ENCODE results near the gene EPHA2.

Gene EPHA2

GRCh38 chr1:16151196-16151994, 4.5 kb downstream of the EPHA2 start:
- DNase-seq (ENCODE audit: low read depth in 4 of 4, low spot score in 1 of 4), result no peak

DNA sequence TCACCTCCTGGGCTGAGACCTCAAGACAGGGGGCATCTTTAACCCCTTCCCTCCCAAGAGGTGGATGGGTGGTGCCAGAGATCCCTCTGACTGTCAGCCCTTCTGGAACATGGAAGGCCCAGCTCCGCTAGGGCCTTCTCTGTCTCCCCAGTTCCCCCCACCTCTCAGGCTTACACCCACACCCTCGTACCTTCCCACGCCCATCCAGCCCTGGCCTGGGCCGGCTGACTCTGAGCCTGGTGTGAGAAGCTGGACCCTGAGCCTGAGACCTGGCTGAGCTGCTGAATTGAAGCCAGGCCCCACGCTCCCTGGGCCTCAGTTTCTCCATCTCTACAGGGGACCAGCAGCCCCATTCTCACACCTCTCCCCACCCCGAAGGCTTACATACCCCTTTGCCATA, 5.4 kb downstream of the EPHA2 start:
- no peak for DNase-seq (ENCODE audit: low read depth in 4 of 4, low spot score in 1 of 4)

DNA sequence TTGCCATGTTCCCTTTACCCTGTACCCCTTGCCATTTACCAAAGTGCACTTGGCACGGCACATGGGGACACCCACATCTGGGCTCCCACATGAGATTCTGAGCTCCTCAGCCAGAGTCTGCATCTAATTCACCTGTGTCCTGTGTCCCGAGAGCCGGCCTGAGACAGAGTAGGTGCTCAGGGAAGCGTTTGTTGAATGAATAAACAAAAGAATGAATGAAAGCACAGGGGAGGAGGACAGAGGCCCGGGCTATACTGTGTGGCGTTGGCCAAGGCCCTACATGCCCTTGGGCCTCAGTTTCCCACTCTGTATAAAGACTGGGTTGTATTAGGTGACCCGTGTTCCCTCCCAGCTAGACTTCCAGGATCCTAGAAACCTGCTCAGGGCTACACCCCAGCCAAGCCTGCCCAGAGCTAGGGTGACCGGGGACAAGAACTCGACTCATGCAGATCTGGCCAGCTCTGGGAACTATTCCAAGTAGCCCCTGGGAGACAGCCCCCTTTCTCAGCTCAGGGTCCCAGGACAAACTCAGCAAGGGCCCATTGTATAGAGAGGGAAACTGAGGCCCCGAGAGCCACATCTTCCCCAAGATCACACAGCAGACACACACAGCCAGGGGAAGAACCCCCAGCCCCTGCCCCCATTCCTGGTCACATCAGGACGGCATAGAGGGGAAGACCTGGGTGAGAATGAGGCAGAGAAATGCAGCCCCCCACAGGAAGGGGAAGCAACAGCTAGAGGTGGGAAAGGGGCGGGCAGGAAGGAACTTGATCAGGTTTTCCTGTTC, 6.0 kb downstream of the EPHA2 start:
- DNase-seq (ENCODE audit: low read depth in 4 of 4, low spot score in 1 of 4), result no peak

- DNase-seq (ENCODE audit: low read depth in 4 of 4, low spot score in 1 of 4), result no peak
Measured at GRCh38 chr1:16149146-16149545, 6.7 kb downstream of the EPHA2 start.

GRCh38 chr1:16148329-16149092, 7.4 kb downstream of the EPHA2 start:
- no peak for DNase-seq (ENCODE audit: low read depth in 4 of 4, low spot score in 1 of 4)

GRCh38 chr1:16147156-16147926, 8.5 kb downstream of the EPHA2 start:
- no peak for DNase-seq (ENCODE audit: low read depth in 4 of 4, low spot score in 1 of 4)

DNA sequence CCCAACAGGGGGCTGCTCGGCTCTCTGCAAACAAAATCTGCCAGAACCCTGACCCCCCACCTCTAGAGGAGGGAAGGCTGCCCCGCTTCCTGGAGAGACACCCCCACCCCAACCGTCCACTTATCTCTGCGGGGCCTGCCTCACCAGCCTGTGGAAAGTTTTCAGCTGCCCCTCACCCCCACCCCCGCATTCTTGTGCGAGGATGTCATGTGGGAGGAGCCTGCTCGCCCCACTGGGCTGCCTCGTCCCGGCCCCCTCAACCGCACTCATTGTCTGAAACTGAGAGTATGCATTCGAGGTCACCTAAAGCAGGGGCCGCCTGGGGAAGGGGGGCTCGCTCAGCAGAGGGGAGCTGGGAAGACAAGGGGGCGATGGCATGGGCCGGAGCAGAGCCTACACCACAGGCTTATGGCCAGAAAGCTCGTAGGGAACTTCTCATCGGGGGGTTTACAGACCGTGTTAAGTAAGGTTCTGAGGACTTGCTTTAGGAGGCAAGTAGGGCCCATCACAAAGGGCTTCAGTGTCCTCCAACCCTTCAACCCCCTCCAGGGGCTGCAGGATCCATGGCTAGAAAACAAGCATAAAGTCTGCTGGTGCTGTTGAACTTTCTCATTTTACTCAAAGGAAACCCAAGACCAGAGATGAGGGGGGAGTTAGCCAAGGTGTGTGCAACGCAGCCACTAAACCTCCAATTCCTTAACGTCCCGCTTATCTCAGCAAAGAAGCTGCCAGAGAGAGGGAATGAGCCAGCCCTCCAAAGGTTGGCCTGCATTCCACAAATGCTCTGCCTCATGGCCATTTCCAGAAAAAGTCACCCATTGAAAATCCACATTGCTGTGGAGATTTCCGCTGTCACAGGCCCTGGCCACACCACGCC, 9.4 kb downstream of the EPHA2 start:
- no peak for DNase-seq (ENCODE audit: low read depth in 4 of 4, low spot score in 1 of 4)

DNA sequence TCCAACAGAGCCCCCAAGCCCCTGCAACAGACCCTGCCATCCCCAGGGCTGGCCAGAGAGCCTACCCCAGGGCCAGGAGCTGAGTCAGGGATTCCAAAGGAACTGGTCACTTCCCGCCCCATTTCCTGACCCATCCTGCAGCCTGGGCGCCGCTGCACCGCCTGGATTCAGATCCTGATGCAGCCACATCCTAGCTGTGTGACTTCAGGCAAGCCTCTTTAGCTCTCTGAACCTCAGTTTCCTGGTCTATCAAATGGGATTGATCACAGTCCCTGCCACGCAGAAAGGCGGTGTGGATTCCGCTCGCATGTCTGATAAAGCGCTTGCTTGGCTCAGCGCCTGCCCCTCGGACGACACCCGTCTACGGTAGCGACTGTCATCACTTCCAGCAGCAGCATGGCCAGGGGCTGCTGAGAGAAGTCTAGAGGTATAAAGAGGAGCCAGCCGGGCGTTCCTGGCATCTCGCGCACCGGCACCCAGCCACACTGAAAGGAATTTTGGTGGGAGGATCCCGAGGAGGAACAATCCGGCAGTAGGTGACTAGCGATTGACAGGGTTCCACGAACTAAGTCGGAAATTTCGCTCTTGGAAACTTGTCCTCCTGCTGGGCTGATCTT, 10.1 kb downstream of the EPHA2 start:
- no peak for DNase-seq (ENCODE audit: low read depth in 4 of 4, low spot score in 1 of 4)

DNA sequence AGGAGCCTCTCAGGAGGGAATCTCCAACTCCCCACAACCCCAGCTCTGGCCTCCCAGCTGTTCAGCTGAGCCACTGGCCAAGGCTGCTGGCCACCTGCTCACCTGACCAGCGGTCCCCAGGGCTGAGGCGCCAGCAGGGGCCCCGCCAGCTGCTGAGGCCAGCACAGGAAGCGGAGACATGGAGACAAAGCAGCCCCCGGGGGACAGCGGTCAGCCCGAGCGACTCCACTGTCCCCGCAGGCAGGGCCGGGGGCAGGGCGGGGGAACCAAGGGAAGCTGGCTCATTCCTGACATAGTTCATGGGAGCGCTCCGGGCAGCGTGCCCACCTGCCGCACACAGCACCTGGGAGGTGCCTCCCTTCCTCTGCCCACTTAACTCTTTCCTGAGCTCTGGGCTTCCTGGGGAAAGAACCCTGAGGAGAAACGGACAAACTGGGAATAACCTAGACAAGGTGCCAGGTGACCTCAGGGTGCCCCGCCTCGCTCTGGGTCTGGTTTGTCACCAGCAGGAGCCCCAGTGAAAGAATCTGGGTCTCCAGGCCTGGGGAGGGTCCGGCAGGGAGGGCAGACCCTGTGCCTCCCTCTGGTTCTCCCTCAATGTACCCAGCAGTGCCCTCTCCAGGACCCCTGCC, 10.7 kb downstream of the EPHA2 start:
- no peak for DNase-seq (ENCODE audit: low read depth in 4 of 4, low spot score in 1 of 4)

GRCh38 chr1:16144325-16145029, 11.4 kb downstream of the EPHA2 start:
- no peak for DNase-seq (ENCODE audit: low read depth in 4 of 4, low spot score in 1 of 4)

- no peak for DNase-seq (ENCODE audit: low read depth in 4 of 4, low spot score in 1 of 4)
Measured at GRCh38 chr1:16143566-16144324, 12.1 kb downstream of the EPHA2 start.

DNA sequence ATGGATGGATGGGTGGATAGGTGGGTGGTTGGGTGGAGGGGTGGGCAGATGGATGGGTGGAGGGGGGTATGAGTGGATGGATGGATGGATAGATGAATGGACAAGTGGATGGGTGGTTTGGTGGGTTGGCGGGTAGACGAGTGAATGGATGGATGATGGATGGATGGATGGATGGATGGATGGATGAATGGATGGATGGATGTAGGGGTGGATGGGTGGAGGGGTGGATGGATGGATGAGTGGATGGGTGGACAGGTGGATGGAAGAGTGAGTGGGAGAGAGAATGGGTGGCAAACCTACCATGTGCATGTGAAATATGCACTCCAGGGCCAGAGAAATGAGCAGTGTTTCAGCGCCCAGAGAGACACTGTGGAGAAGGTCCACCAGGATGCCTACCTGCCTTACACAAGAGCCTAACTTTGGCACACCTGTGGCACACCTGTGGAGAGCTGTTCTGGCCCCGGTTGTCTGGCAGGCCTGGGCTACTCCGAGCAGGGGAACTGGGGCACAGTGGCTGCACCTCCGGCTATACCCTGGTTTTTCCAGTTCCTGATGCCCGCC, 12.8 kb downstream of the EPHA2 start:
- DNase-seq (ENCODE audit: low read depth in 4 of 4, low spot score in 1 of 4), result no peak

DNA sequence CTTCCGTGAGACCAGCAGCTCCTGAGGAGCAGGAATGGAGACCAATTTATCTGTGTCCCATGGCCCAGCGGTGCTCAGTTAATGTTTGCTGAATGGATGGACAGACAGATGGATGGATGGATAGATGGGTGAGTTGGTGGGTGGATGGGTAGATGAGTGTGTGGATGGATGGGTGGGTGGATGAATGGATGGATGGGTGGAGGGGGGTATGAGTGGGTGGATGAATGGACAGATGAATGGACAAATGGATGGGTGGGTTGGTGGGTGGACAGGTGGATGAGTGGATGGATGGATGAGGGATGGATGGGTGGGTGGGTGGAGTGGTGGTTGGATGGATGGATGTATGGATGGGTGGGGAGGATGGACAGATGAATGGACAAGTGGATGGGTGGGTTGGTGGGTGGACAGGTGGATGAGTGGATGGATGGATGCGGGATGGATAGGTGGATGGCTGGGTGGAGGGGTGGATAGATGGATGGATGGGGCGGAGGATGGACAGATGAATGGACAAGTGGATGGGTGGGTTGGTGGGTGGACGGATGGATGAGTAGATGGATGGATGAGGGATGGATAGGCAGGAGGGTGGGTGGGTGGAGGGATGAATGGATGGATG, 13.4 kb downstream of the EPHA2 start:
- DNase-seq (ENCODE audit: low read depth in 4 of 4, low spot score in 1 of 4), result no peak

DNA sequence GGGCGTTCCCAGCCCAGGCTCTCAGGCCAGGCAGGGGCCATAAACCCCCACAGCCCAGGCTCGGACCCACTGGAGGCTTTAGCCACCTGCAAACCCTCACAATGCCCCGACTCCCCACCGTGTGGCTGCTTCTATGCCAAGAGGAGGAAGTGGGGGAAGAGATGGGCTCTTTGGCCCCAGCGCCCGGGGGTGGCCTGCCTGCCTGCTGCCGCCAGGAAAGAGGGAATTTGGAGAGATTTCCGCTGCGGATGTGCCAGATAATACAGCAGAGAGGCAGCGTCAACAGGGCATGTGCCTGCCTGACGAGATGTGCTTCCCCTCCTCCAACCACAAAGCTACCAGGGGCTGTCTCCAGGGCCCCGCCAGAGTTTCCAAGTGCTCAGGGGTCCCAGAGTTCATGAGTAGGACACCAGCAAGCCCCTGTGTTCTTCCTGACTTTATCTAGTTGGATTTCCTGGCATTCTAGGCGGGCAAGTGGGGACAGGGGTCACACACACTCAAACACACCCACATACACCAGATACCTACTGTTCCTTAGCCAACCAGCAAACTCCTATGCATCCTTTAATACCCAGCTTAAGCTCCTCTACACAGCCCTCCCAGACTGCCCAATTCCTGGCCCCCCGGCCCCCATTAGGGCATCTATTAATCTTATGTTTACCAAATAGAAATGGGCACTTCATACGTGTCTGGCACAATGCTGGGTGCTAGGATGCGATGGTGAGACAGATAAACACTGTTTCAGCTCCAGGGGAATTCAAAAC, 14.1 kb downstream of the EPHA2 start:
- DNase-seq (ENCODE audit: low read depth in 4 of 4, low spot score in 1 of 4), result no peak

- DNase-seq (ENCODE audit: low read depth in 4 of 4, low spot score in 1 of 4), result no peak
Measured at GRCh38 chr1:16140068-16140596, 15.7 kb downstream of the EPHA2 start.

- no peak for DNase-seq (ENCODE audit: low read depth in 4 of 4, low spot score in 1 of 4)
Measured at GRCh38 chr1:16139473-16139962, 16.4 kb downstream of the EPHA2 start.

Measured in stimulated activated CD4-positive, alpha-beta T cell treated with anti-CD3 and anti-CD28 coated beads, Interleukin-1b, Interleukin-23, amount 100 ng/mL, for 24 hours (primary cell).